Breast epithelium (tissue), 4 donors: ENCODE results near the gene RP2. TPM values are rescaled to one million over a fixed set of nuclear protein-coding genes. Genes with fewer than 3 reads are reported as not detected.
A peak's percentile ranks its signal among the peaks of the same experiment; 100 is the strongest.

Source experiments
- DNase-seq, 2 donors: peaks; one replicate each; pipeline ENCODE4 v3.0.0-alpha.2; 2019; ENCODE audit warnings: low spot score in 2 of 2
- H3K27ac ChIP-seq, 2 donors: fragments of 200-600 bp; sonication (generic) in 1 of 2; one replicate each; pipeline ENCODE4 v1.5.1; 2016 to 2019; ENCODE audit warnings: mild to moderate bottlenecking in 1 of 2
- H3K27me3 ChIP-seq, 2 donors: fragments of 200-600 bp; sonication (generic) in 1 of 2; one replicate each; pipeline versions ENCODE4 v1.5.1 to v1.6.0; 2017 to 2019; ENCODE audit warnings: control low read depth in 1 of 2, mild to moderate bottlenecking in 1 of 2
- H3K36me3 ChIP-seq: fragments of 200-600 bp; one replicate; pipeline ENCODE4 v1.5.1; 2019
- H3K4me1 ChIP-seq, 2 donors: fragments of 200-600 bp; sonication (generic); one replicate each; pipeline ENCODE4 v1.5.1; 2016 to 2019; ENCODE audit warnings: control low read depth in 1 of 2
- H3K4me3 ChIP-seq, 3 donors: fragments of 200-600 bp; sonication (generic); 1 replicate in 2 of 3; 2 replicates in 1 of 3; pipeline ENCODE4 v1.5.1; 2016 to 2019; ENCODE audit warnings: mild to moderate bottlenecking in 3 of 3, moderate library complexity in 2 of 3
- H3K9me3 ChIP-seq, 2 donors: fragments of 200-600 bp; sonication (generic) in 1 of 2; one replicate each; pipeline ENCODE4 v1.5.1; 2016 to 2019; ENCODE audit warnings: control low read depth in 1 of 2
- POLR2A ChIP-seq: fragments of 450-650 bp; IDR thresholded peaks from one replicate; pipeline ENCODE4 v1.6.1; 2016; ENCODE audit warnings: antibody characterized with exemption, mild to moderate bottlenecking, moderate library complexity
- POLR2AphosphoS5 ChIP-seq, 3 donors: sonication (generic); formaldehyde crosslinking; IDR thresholded peaks; one replicate each; pipeline ENCODE4 v1.6.1; 2017; ENCODE audit warnings: antibody characterized with exemption in 3 of 3
- intact Hi-C: fragments of 100-400 bp; cut with DNase I; formaldehyde crosslinking; loops from one replicate; pipeline ENCODE4 v1.15.1; 2023; ENCODE audit warnings: low total_unique reads
- total RNA-seq, 3 donors: library from RNA; depleted of rRNA; stranded (reverse); fragments of >200 nt; gene quantifications; one replicate each; pipeline ENCODE4 v1.1.0, GENCODE V29; 2016
- TF ChIP-seq, protein P1 (sequence below), 3 donors: fragments of 450-650 bp; IDR thresholded peaks; one replicate each; pipeline ENCODE4 v1.5.1; 2016 to 2017; ENCODE audit warnings: antibody characterized with exemption in 3 of 3, mild to moderate bottlenecking in 3 of 3, moderate library complexity in 3 of 3

The RP2 gene
- total RNA-seq, 3 donors from 2014 or later = 11.8 to 13.8 (median 12.5) TPM

DNA sequence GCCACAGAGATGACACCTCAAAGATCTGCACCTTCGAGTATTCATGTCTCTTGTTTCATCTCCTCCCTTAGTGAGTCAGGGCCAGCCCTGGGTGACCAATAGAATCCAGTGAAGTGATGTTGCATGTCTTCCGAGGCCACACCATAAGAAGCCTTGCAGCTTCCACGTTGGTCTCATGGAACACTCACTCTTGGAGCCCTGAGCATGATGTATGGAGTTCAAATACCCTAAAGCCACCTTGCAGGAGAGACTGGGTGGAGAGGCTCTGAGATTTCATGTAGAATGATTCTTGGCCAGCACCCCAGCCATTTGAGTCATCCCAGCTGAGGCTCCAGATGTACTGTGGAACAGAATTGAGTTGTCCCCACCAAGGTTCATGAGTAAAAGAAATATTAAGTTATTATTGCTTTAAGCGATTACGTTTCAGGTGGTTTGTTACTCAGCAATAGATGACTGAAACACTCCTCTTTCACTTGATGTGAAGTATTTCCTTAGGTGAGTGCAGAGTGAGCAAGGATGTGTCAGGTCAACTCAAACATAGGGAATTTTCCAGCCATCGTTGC, 5.0 kb upstream of the RP2 start:
- Histone ChIP-seq H3K9me3 (no peaks in the 10 kb centered on the region), H3K4me3 (no peak overlapping the region), H3K27me3 (peaks cover 0 to 5% of the 10 kb centered on the region in 2 donors), H3K36me3 (no peaks in the 10 kb centered on the region), H3K4me1 (no peaks in the 10 kb centered on the region), H3K27ac (no peak overlapping the region)
- no peak for DNase-seq
- intact Hi-C loops = no loop called here
- TF ChIP-seq POLR2AphosphoS5 (IDR thresholded peaks at IDR 0.05) (no peak), POLR2A (no peak)
- TF ChIP-seq, protein P1, sequence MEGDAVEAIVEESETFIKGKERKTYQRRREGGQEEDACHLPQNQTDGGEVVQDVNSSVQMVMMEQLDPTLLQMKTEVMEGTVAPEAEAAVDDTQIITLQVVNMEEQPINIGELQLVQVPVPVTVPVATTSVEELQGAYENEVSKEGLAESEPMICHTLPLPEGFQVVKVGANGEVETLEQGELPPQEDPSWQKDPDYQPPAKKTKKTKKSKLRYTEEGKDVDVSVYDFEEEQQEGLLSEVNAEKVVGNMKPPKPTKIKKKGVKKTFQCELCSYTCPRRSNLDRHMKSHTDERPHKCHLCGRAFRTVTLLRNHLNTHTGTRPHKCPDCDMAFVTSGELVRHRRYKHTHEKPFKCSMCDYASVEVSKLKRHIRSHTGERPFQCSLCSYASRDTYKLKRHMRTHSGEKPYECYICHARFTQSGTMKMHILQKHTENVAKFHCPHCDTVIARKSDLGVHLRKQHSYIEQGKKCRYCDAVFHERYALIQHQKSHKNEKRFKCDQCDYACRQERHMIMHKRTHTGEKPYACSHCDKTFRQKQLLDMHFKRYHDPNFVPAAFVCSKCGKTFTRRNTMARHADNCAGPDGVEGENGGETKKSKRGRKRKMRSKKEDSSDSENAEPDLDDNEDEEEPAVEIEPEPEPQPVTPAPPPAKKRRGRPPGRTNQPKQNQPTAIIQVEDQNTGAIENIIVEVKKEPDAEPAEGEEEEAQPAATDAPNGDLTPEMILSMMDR (IDR thresholded peaks at IDR 0.05) = no peak

- no peaks in the 10 kb centered on the region for H3K36me3 ChIP-seq
- H3K9me3 ChIP-seq = no peaks in the 10 kb centered on the region
- H3K4me1 ChIP-seq = no peaks in the 10 kb centered on the region
- TF ChIP-seq POLR2A (no peak), POLR2AphosphoS5 (IDR thresholded peaks at IDR 0.05) (no peak)
- TF ChIP-seq, protein P1 (IDR thresholded peaks at IDR 0.05) = no peak
- H3K4me3 ChIP-seq = peak overlapping the region; percentile 60 to 81 (median 70)
- intact Hi-C loops = no loop called here
- DNase-seq = no peak
- peaks cover 0 to 4% of the 10 kb centered on the region in 2 donors for H3K27me3 ChIP-seq
- H3K27ac ChIP-seq = peak overlapping the region; percentile 84 to 90
Observed at GRCh38 chrX:46837558-46838485, 979 bp downstream of the RP2 start.

- Histone ChIP-seq H3K27ac (no peak overlapping the region), H3K4me3 (peak overlapping the region in 2 of 3 donors; percentile 60 to 70), H3K36me3 (no peaks in the 10 kb centered on the region), H3K4me1 (no peaks in the 10 kb centered on the region), H3K27me3 (peaks cover 0 to 3% of the 10 kb centered on the region in 2 donors), H3K9me3 (no peaks in the 10 kb centered on the region)
- TF ChIP-seq, protein P1 (IDR thresholded peaks at IDR 0.05) = no peak
- TF ChIP-seq POLR2A = no peak
- no peak for TF ChIP-seq POLR2AphosphoS5 (IDR thresholded peaks at IDR 0.05)
- DNase-seq = no peak
- intact Hi-C loops = no loop called here
Observed at GRCh38 chrX:46838486-46838870, 1.6 kb downstream of the RP2 start.

DNA sequence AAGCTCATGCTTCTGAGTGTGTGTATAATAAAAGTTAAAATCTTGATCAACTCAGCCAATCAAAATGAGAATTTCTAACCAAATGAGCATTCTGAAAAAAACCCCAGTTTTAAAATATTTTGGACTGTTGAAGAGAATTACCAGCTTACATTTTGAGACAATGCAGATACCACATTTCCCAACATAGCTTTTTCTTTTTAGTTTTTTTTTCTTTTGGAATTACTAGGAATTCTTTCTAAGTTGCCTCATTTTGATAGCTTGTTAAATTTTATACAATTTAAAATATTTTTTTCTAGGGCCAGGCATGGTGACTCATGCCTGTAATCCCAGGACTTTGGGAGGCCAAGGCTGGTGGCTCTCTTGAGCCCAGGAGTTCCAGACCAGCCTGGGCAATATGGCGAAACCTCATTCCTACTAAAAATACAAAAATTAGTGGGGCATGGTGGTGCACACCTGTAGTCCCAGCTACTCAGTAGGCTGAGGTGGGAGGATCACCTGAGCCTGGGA, 2.2 kb downstream of the RP2 start:
- H3K27me3 ChIP-seq = peaks cover 0 to 3% of the 10 kb centered on the region in 2 donors
- no peaks in the 10 kb centered on the region for H3K4me1 ChIP-seq
- no peak overlapping the region for H3K4me3 ChIP-seq
- H3K36me3 ChIP-seq = no peaks in the 10 kb centered on the region
- no peak for DNase-seq
- no peaks in the 10 kb centered on the region for H3K9me3 ChIP-seq
- intact Hi-C loops = no loop called here
- no peak overlapping the region for H3K27ac ChIP-seq
- TF ChIP-seq, protein P1 (IDR thresholded peaks at IDR 0.05) = no peak
- TF ChIP-seq POLR2A (no peak), POLR2AphosphoS5 (IDR thresholded peaks at IDR 0.05) (no peak)

GRCh38 chrX:46840946-46841345, 4.1 kb downstream of the RP2 start:
- H3K27me3 ChIP-seq = peaks cover 0 to 5% of the 10 kb centered on the region in 2 donors
- no peaks in the 10 kb centered on the region for H3K9me3 ChIP-seq
- no peak for TF ChIP-seq POLR2AphosphoS5 (IDR thresholded peaks at IDR 0.05)
- TF ChIP-seq POLR2A = no peak
- TF ChIP-seq, protein P1 (IDR thresholded peaks at IDR 0.05) = no peak
- no peak overlapping the region for H3K27ac ChIP-seq
- intact Hi-C loops = no loop called here
- no peak overlapping the region for H3K4me3 ChIP-seq
- no peaks in the 10 kb centered on the region for H3K36me3 ChIP-seq
- DNase-seq = no peak
- no peaks in the 10 kb centered on the region for H3K4me1 ChIP-seq
